HG03108 (cell line): Measurements from ENCODE around the gene MYOZ3.

Experiments used
- ATAC-seq: cut with Tn5 transposase; IDR thresholded peaks from one replicate; pipeline ENCODE4 v1.9.1; 2021; ENCODE audit warnings: moderate library complexity; ENCODE audit not compliant: unreplicated experiment

Gene MYOZ3

DNA sequence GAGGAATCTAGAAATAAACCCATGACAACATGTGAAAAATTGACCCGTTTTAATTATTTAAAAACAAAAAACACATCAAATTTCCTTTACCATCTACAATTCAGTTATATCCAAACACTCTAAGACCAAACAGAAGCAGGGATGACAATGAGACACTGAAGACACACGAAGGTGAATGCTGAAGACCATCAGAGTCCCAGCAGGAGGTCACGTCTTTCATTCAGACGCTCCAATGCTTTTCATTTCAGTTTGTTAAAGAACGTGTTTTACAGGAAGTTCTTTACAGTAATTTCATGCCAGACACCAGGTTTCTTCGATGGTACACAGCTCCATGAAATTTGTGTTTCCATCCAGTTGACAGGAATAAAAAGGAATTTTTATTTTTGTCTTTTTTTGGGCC is 29.7 kb downstream of the MYOZ3 start:
- no peak for ATAC-seq

DNA sequence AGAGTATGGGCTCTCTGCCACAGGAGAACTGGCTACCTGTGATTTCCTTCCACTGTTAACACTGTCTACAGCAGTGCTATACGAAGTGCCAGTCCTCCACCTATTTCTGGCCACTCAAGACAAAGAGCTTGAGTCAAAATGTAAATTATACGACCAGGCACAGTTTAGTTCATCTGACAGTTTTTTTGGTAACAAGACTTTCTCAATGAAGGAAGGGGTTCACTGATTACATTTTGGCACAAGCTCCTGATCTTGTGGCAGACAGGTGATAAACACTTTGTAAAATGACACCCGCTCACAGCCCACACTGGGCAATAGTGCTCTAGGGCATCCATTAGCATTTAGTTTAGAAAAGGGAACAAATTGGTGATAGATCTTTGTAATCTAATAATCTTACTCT is 31.2 kb downstream of the MYOZ3 start:
- ATAC-seq: no peak

DNA sequence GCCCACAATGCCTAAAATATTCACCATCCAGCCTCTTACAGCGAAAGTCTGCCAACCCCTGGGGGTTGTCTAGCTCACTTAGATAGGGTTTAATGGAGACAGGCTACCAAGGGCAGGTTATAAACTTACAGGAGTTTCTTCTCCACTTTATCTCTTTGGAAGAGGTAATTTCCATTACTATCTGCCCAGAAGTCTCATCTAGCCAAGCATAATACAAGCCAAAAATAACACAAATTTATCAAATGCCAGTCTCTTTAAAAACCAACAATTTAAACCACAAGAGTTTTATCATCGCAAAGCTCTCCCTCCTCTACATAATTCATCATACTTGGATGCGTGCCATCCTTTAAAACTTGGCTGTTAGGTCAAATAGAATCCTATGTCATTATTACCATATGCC is 33.6 kb downstream of the MYOZ3 start:
- no peak for ATAC-seq

DNA sequence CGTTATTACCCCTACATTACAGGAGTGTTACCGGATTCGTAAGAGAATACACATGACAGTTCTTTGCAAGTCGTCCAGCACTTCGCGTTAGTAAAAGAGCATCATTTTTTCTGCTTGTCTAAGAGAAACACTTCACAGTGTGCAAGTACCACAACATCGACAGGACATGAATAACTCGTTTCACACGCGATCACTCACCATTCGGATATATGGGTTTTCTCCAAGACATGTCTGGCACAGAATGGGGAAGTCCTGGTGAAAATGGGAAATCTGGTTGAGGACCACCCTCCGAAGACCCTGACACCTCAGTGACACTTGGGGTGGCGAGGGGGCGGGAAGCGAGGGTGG is 39.2 kb downstream of the MYOZ3 start:
- ATAC-seq: peak; percentile 7

DNA sequence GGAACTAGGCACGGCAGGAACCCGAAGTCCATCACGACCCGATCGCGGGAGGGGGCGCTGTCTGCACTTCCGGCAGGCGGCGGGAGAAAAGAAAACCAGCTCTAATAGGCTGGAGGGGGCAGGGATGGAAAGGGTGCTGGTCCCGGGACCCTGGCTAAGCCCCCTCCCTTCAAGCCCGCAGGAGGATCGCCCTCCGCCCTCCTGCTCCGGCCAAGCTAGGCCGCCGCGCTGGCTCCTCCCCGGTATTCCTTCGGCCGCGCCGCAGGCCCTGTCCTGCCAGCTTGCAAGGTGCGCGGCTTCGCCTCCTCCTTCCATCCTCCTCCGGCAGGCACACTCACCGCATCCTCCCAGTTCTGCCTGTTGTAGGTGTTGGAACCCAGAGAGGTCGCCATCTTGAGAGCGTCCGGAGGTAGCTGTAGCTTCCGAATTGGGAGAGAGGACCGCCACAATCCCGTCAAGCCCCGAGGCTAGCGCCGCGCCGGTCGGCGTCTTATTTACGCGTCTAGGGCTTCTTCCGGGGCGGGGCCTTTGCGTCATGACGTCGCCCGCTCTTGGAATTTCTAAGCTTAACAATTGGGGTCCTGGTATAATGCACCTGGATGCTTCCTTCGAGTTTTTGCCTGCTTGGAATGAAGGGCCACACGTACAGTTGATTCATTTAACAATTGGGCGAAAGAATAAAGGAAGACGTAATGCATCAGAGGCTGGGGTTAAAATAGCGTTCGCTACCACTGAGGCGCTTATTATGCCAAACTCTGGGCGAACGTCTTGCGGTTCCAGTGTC is 39.7 kb downstream of the MYOZ3 start, which contains the start of gene RBM22:
TSS of gene RBM22 (minus strand) at position 469 of the 784 bp plus-strand sequence. CDS start at position 392, 77 bp downstream.
- ATAC-seq: peak; percentile 96

DNA sequence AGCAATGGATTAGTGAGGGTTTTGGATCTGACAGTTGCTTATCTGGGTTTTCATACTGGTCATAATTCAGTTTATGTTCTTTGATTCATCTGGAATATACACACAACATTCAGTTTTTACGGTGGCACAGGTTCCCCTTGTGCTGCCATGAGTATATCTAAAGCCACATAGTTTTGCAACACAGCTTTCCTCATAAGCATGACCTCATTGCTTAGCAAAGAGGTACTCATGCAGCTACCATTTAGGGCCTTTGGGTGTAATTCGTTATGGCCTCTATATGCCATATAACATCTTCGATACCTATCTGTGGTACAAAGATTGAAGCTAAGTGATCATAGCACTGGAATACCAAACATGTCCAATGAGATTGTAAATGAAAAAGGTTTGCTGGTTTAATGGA is 42.7 kb downstream of the MYOZ3 start:
- ATAC-seq: no peak

DNA sequence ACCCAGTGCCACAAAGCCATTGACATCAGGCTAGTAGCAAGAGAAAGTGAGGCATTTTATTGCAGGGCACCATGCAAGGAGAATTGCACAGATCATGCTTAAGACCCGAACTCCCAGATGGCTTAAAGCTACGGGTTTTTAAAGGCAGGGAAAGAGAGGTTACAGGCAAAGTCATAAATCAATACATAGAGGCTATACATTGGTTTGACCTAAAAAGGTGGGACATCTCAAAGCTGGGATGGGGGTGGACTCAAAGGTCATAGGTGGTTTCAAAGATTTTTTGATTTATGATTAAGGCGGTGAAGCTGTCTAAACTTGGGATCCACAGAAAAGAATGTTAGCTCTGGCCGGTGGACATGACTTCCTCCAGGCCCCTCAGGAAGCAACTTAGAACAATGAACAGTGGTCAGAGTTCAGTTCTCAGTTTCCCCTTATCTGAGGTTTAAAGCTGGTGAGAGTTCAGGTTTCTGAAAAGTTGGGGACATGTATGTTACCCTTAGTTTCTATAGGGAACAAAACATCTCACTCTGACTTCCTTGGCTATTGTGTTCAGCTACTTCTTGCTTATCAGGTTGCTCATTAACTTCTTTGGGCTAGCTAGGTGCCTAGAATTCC is 45.8 kb downstream of the MYOZ3 start:
- ATAC-seq: no peak

DNA sequence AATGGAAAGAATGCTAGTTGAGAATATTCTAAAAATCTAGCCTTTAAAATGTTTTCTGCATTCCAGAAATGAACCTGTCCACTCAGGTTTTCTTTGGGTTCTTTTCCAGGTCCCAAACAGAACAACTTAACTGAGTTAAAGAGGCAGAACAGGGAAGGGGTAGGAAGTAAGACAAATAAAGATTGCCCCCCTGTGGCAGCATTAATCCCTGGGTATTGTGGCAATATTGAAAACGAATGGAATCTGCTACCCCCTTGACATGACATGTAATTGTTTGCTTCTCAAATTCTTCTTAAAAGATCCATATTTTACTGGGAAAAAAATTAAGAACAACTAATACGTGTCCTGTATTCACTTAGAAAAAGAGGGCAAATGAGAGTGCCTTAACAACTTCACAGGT is 49.1 kb downstream of the MYOZ3 start:
- no peak for ATAC-seq

DNA sequence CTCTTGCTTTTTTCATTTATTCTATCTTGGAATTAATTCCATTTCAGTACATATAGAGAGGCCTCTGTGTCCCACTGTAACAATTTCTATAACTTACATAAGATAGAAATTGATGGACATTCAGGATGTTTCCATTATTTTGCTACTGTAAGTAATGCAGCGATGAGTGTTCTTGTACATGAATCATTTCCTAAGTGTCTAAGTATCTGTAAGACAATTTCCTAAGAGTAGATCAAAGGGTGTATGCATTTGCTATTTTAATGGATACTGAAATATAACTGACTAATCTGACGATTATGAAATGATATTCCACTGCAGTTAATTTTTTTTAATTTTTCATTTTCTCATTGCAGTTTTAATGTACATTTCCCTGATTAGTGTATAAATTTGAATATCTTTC is 62.8 kb downstream of the MYOZ3 start:
- no peak for ATAC-seq
